Measurements from ENCODE around the gene MBP.
A peak's percentile ranks its signal among the peaks of the same experiment; 100 is the strongest.

The MBP gene

DNA sequence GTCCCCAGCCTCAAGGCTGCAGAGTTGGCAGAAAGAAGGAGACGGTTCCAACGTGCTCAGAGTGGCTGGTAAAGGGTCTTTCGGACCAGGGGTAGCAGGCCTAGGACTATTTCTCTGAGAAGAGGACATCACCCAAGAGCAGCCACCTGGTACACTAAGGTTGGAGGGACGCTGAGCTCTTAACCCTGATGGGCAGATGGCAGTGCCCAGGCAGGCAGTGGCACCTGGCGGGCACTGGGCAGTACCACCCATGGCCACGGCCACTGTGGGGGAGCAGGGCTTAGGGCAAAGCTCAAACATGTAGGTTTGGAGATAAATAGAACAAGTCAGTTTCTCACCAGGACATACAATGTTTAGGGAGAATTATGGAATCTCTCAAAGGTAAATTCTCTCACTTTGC lies 53.5 kb downstream of the MBP start:
- no peak for DNase-seq

GRCh38 chr18:77078690-77079070 lies 53.9 kb downstream of the MBP start:
- no peak for DNase-seq

DNA sequence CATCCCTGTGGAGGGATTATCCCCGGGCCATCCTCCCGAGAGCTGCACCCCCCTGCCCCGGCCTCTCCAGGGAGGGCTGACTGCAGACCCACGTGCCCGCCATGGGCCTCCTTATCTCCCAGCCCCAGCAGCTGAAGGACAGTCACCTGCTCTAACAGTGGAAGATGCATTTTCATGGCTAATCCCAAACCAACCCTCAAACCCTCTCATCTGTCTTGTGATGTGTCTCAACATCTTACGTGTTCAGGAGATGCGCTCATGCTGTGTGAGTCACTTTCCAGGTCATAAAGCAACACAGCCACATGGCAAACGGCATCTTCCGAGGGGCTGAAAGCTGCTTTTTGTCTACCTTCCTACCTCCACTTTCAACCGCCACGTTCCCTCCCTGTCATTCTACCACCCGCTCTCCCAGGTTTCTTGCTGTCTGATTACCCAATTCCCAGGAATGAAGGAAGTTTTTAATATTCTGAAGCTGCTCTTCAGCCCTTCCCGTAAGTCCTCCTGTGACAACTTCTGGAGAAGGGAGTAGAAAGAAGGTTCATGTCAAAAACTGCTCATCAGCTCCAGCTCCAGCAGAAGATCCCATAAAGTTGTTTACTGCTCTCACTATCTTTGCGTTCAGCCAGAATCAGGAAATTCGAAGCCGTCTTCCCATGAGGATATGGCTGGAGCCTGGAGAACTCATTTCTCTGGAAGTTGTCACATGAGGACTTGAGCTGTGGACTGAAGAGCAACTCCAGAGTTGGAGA lies 54.5 kb downstream of the MBP start:
- DNase-seq = no peak

GRCh38 chr18:77077401-77077800 lies 55.2 kb downstream of the MBP start:
- DNase-seq = no peak

- no peak for DNase-seq
Measured at GRCh38 chr18:77076111-77076510, 56.5 kb downstream of the MBP start.

DNA sequence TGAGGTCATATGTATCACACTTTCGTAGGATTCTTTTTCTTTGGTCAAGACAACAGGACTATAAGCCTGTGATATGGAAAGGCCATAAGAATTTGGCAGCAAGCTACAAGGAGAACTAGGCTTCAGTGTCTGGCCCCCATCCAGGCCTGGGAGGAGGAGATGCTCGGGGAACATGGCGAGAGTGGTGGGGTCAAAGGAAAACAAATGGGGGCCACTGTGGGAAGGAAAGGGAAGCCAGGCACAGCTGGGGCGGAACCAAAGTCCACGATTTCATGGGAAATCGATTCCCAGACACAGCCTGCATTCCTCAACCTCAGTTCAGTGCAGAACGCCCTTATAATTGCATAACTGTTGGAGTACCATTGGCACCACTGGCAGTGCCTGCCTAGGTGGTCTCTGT lies 58.2 kb downstream of the MBP start:
- DNase-seq = no peak

- DNase-seq = no peak
Measured at GRCh38 chr18:77073336-77074093, 59.1 kb downstream of the MBP start.

- no peak for DNase-seq
Measured at GRCh38 chr18:77072566-77072965, 60.0 kb downstream of the MBP start.

- DNase-seq = no peak
Measured at GRCh38 chr18:77071711-77072292, 60.8 kb downstream of the MBP start.

- no peak for DNase-seq
Measured at GRCh38 chr18:77071061-77071460, 61.5 kb downstream of the MBP start.

- DNase-seq = no peak
Measured at GRCh38 chr18:77070627-77071026, 62.0 kb downstream of the MBP start.

DNA sequence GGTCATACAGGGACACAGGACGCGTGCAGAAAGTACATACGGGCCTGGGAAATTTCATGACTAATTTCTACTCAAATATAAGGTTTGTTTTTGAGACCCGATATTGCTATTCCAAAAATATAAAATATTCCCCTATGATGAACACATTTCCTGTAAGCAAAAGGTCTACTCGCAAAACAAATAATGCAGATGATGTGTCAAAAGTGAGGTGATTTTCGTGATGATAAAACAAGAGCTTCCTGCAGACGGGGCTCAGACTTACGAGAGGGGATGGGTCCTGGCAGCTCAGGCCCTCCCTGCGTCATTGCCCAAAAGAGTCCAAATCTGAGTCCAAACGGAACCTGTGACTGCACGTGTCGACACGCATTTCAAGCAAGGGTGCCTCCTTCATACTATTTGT lies 62.7 kb downstream of the MBP start:
- no peak for DNase-seq

GRCh38 chr18:77069482-77069881 lies 63.1 kb downstream of the MBP start:
- peak in 2 of 3 experiments; percentile 27 to 58 for DNase-seq

DNA sequence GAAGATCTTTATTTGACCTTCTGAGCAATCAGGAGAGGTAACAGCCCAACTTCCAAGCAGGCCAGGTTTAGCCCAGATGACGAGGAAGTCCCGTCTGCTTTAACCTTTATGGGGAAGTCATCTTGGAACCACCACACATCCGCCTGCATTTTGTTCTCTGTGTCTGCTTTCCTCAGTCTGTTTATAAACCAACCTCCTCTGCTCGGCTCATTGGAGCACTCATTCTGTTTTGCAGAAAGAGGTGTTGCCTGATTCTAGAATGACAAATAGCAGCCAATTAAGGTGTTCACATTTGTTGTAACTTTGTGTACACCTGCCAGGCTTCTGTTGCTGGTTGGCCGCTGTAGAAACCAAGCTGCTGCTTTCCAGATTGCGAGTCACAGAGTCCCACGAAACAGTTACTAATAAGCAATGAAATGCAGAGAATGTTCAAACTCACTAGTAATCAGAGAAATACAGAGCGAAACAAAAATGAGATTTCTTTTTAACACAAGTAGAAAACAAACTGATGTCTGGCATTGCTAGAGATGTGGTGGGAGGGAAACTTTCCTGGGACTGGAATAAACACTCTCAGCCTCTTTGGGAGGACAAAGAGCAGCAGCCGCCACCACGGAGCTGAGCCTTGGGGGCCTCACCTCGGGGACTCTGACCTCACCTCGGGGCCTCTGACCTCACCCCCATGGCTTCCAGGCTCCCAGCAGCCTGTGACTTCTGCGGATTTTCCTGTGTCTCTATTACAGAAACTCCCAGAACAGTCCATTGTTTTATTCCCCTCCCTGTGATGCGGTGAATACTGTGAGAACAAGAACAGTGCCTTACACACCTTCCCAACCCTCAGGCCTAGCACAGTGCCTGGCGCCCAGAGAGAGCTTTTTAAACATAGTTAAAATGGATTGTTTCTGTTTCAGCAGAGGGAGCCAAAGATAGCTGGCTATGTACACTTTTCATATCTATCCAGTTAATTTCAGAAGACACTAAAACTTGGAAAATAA lies 64.0 kb downstream of the MBP start:
- peak in 1 of 3 experiments; percentile 42 for DNase-seq

DNA sequence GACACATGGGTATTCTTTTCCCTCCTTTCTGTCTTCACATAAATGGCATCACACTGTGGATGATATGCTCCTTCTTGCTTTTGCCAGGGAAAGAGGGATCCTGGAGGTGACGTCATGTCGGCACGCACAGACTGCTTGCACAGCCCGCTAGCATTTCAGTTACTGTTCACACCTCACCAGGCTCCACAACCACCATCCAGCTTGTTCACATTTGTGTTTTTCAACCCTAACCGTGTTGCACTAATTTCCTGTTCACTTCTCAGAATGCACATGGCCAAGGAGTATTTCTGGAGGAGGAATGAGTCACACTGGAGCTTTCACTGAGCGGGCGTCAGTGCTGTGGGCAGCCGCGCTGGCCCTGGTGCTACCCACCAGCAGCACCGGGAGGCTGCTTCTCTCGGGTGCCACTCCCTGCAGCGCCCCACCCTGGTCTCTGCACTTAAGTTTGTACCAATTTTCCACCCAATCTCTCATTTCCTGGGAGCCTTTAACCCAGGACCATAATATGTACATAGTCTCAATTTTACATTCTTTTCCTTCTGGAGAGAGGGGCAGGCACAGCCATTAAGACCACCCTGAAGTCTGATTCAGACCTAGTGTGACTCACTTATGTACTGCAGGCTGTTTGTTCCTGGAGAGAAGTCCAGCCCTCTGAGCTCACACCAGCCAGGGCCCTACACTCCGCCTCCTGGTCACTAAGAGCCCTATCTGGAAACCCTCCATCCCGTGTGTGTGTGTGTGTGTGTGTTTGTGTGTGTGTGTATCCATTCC lies 65.1 kb downstream of the MBP start:
- DNase-seq = no peak

DNA sequence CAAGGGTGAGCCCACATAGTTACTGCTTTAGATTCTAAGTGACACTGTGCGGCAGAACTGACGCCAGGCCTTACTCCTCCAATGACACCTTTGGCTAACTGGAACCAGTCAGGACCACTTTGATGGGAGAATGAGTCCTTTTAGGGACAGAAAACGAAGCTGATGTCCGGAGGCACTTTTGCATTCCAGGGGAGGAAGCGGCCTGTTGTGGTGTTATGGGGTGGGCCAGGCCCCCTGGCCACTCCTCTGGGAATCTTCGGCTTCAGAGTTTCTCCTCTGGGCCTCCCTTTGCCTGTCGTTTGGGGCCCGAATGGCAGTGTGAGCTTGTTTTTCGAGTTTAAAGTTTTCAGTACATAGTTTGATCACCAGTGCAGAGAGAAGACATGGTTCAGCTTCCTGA lies 65.9 kb downstream of the MBP start:
- no peak for DNase-seq

DNA sequence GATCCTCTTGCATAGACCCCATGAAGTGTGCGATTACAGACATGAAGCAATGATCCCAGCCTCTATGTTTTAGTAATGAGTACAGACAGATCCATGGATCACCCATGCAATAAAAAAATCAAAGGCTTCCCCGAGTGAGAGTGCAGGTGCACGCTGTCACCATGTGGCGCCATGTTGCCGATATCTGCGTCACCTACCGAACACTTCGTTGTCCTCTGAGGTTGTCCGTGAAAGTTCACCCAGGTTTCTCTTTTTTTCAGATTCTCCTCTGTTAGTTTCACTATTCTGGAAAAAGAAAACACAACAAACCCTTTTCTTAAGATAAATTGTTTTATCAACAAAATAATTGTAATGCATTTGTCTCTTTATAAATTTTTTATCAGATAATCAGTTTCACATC lies 66.5 kb downstream of the MBP start:
- DNase-seq = no peak

DNA sequence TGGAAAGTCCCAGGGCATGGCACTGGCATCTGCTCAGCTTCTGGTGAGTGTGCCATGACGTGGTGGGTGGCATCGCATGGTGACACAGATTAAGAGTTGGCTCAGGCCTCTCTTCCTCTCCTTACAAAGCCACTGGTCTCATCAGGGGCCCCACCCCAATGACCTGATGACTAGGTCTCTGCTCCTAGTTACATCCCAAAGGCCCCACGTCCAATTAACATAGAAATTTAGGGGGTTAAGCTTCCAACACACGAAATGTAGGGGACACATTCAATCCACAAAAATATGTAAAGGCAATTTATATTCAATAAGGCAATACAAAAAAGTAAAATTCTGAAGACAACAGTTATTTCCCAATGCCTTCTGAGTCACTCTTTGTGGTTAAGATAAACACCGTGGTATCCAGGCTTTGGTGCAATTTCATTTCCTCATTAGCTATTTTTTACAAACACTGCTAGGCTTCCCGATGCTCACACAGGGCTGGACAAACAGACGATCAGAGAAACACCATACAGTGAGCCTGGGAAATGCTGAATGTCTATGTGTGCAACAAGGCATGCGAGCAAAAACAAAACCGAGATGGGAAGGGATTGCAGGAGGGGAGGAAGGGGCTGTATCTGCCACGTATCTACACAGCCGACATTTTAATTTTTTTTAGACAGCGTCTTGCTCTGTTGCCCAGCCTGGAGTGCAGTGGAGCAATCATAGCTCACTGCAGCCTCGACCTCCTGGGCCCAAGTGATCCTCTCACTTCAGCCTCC lies 67.2 kb downstream of the MBP start:
- DNase-seq = no peak

GRCh38 chr18:77063260-77063659 lies 69.3 kb downstream of the MBP start:
- DNase-seq = no peak

DNA sequence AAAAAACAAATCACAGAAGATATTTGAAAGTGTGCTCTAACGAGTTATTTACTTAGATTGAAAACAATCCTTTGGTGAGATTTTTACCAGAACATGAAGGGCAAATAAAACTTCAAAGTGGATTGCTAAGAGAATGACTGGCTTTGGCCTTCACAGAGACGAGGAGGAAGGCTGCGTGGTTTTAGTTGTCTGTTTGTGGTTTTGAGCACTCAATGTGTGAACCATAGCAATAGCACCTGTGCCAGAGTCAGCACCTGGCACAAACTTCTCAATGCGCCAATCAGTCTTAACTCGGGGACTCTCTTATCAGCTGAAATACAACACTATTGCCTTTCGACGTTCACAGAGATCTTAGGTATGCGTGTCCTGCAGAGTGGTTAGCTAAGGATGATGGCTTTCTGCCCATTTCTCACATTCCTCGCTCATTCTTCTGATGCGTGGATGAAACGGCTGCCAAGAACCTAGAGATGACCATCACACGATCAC lies 70.0 kb downstream of the MBP start:
- no peak for DNase-seq

- DNase-seq = no peak
Measured at GRCh38 chr18:77061946-77062517, 70.6 kb downstream of the MBP start.

All from NCI-H1417 (cell line).